HepG2 (cell line): Measurements from ENCODE around the gene NDUFAF5. TPM values are rescaled to one million over a fixed set of nuclear protein-coding genes. Genes with fewer than 3 reads are reported as not detected.

Experiments used
- PPARG ChIP-seq: conservative IDR thresholded peaks from 2 replicates; pipeline ENCODE4 v1.6.1; 2016; ENCODE audit warnings: missing biosample characterization, missing genetic modification reagents
- RFX1 ChIP-seq: fragments of 450-650 bp; IDR thresholded peaks from 2 replicates; pipeline ENCODE4 v1.6.1; 2017
- RNF2 ChIP-seq: fragments of 450-650 bp; conservative IDR thresholded peaks from 2 replicates; pipeline ENCODE4 v1.6.1; 2016; ENCODE audit warnings: low read depth
- ZFP90 ChIP-seq: sonication (generic); formaldehyde crosslinking; IDR thresholded peaks from 2 replicates; pipeline ENCODE4 v1.8.0; 2022; ENCODE audit warnings: missing genetic modification reagents, mild to moderate bottlenecking, inconsistent platforms, borderline replicate concordance
- ZNF460 ChIP-seq: sonication (generic); formaldehyde crosslinking; IDR thresholded peaks from 2 replicates; pipeline ENCODE4 v1.5.1; 2020; ENCODE audit warnings: missing genetic modification reagents, mild to moderate bottlenecking, borderline replicate concordance
- ZNF501 ChIP-seq: sonication (generic); formaldehyde crosslinking; IDR thresholded peaks from 2 replicates; pipeline ENCODE4 v1.5.1; 2020; ENCODE audit warnings: mild to moderate bottlenecking, moderate library complexity, missing genetic modification reagents
- ZNF768 ChIP-seq: sonication (generic); formaldehyde crosslinking; IDR thresholded peaks from 2 replicates; pipeline ENCODE4 v1.4.0; 2020; ENCODE audit warnings: missing genetic modification reagents
- polyA plus RNA-seq, 8 experiments: library from polyadenylated mRNA; depleted of rRNA in 3 of 8; stranded (reverse) in 7 of 8; unstranded in 1 of 8; fragments of >200 nt; fragmentation: Illumina TruSeq in 4 of 8; extraction: Trizol in 4 of 8; gene quantifications; 2 replicates each; pipeline versions ENCODE4 v1.2.1 to v1.2.3, GENCODE V29; 2011 to 2016; ENCODE audit warnings: low read depth in 4 of 8, missing spikeins in 1 of 8, mixed read lengths in 1 of 8; ENCODE audit not compliant: insufficient read depth in 1 of 8
- total RNA-seq, 5 experiments: library from RNA; depleted of rRNA; stranded (reverse); fragments of >200 nt; fragmentation: Illumina TruSeq; extraction: Trizol; gene quantifications; 2 replicates each; pipeline ENCODE4 v1.2.3, GENCODE V29; 2016; ENCODE audit warnings: low read depth in 1 of 5
- TF ChIP-seq, protein P1 (sequence below): sonication (generic); formaldehyde crosslinking; IDR thresholded peaks from 2 replicates; pipeline ENCODE4 v1.8.0; 2022; ENCODE audit warnings: mild to moderate bottlenecking, missing genetic modification reagents
- TF ChIP-seq, protein P2 (sequence below): sonication (generic); formaldehyde crosslinking; IDR thresholded peaks from 2 replicates; pipeline ENCODE4 v1.4.0; 2020; ENCODE audit warnings: mild to moderate bottlenecking, low read depth, missing genetic modification reagents
- TF ChIP-seq, protein P3 (sequence below): sonication (generic); formaldehyde crosslinking; conservative IDR thresholded peaks from 2 replicates; pipeline ENCODE4 v1.4.0; 2020; ENCODE audit warnings: mild to moderate bottlenecking, missing genetic modification reagents, moderate library complexity

The NDUFAF5 gene
- total and polyA plus RNA-seq, 2 of the 13 experiments (the other 11 are each of a cell fraction or from before 2014, with no cell fraction given): 23.1 to 66.7 TPM

DNA sequence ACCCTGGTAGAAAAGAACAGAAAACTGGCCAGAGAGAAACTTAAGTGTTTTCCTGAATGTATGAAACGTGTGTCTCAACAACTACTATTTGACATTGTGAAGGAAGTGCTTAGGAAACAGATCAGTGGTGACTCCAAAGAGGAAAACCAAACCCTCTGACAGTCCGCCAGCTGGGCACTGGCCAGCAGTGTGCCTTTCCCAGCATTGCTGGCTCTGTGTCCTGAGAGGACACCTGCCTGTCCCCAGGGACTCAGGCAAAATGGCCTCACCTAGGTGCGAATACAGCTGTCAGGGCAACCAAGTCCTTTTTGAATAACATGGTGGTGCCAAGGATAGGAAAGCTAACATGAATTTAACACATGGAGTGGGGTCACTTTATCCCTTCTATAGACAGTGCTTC lies 72.5 kb downstream of the NDUFAF5 start (continued):
- TF ChIP-seq ZFP90 (CRISPR knock-in tag) (no peak), ZNF501 (CRISPR knock-in tag) (no peak), RNF2 (no peak), ZNF768 (CRISPR knock-in tag) (no peak), RFX1 (no peak), ZNF460 (CRISPR knock-in tag) (no peak), PPARG (CRISPR knock-in tag) (no peak)
- TF ChIP-seq, protein P1, sequence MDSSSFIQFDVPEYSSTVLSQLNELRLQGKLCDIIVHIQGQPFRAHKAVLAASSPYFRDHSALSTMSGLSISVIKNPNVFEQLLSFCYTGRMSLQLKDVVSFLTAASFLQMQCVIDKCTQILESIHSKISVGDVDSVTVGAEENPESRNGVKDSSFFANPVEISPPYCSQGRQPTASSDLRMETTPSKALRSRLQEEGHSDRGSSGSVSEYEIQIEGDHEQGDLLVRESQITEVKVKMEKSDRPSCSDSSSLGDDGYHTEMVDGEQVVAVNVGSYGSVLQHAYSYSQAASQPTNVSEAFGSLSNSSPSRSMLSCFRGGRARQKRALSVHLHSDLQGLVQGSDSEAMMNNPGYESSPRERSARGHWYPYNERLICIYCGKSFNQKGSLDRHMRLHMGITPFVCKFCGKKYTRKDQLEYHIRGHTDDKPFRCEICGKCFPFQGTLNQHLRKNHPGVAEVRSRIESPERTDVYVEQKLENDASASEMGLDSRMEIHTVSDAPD: no peak
- TF ChIP-seq, protein P2, sequence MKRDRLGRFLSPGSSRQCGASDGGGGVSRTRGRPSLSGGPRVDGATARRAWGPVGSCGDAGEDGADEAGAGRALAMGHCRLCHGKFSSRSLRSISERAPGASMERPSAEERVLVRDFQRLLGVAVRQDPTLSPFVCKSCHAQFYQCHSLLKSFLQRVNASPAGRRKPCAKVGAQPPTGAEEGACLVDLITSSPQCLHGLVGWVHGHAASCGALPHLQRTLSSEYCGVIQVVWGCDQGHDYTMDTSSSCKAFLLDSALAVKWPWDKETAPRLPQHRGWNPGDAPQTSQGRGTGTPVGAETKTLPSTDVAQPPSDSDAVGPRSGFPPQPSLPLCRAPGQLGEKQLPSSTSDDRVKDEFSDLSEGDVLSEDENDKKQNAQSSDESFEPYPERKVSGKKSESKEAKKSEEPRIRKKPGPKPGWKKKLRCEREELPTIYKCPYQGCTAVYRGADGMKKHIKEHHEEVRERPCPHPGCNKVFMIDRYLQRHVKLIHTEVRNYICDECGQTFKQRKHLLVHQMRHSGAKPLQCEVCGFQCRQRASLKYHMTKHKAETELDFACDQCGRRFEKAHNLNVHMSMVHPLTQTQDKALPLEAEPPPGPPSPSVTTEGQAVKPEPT (CRISPR knock-in tag): no peak
- TF ChIP-seq, protein P3, sequence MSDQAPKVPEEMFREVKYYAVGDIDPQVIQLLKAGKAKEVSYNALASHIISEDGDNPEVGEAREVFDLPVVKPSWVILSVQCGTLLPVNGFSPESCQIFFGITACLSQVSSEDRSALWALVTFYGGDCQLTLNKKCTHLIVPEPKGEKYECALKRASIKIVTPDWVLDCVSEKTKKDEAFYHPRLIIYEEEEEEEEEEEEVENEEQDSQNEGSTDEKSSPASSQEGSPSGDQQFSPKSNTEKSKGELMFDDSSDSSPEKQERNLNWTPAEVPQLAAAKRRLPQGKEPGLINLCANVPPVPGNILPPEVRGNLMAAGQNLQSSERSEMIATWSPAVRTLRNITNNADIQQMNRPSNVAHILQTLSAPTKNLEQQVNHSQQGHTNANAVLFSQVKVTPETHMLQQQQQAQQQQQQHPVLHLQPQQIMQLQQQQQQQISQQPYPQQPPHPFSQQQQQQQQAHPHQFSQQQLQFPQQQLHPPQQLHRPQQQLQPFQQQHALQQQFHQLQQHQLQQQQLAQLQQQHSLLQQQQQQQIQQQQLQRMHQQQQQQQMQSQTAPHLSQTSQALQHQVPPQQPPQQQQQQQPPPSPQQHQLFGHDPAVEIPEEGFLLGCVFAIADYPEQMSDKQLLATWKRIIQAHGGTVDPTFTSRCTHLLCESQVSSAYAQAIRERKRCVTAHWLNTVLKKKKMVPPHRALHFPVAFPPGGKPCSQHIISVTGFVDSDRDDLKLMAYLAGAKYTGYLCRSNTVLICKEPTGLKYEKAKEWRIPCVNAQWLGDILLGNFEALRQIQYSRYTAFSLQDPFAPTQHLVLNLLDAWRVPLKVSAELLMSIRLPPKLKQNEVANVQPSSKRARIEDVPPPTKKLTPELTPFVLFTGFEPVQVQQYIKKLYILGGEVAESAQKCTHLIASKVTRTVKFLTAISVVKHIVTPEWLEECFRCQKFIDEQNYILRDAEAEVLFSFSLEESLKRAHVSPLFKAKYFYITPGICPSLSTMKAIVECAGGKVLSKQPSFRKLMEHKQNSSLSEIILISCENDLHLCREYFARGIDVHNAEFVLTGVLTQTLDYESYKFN (CRISPR knock-in tag): no peak
